CD14-positive monocyte (primary cell): ENCODE results near the gene MLLT10. TPM values are rescaled to one million over a fixed set of nuclear protein-coding genes. Genes with fewer than 3 reads are reported as not detected.

Source experiments
- DNase-seq, 3 donors: peaks; one replicate each; pipeline ENCODE4 v3.0.0-alpha.2; 2011 to 2022
- H2AFZ ChIP-seq: 2 replicates; pipeline ENCODE4 v1.6.0; 2012; ENCODE audit warnings: mild to moderate bottlenecking, low read depth, low read length, inconsistent platforms; ENCODE audit not compliant: insufficient read depth, poor library complexity, severe bottlenecking
- H3K27ac ChIP-seq, 2 donors: 1 replicate in 1 of 2; 2 replicates in 1 of 2; pipeline ENCODE4 v1.5.1; 2012 to 2013; ENCODE audit warnings: low read length in 2 of 2, control low read depth in 1 of 2, inconsistent platforms in 1 of 2, low read depth in 1 of 2, mild to moderate bottlenecking in 1 of 2
- H3K27me3 ChIP-seq, 2 donors: one replicate each; pipeline versions ENCODE4 v1.6.0 to v1.6.1; 2011 to 2013; ENCODE audit warnings: low read length in 2 of 2; ENCODE audit not compliant: control insufficient read depth in 2 of 2, insufficient read depth in 2 of 2
- H3K36me3 ChIP-seq, 2 donors: replicated peaks in 1 of 2; 1 replicate in 1 of 2; 2 replicates in 1 of 2; pipeline versions ENCODE4 v1.5.1 to v1.6.1; 2012 to 2013; ENCODE audit warnings: low read length in 2 of 2, control low read depth in 1 of 2, inconsistent platforms in 1 of 2, mild to moderate bottlenecking in 1 of 2; ENCODE audit not compliant: insufficient read depth in 2 of 2, control insufficient read depth in 1 of 2
- H3K4me1 ChIP-seq, 2 donors: 1 replicate in 1 of 2; 2 replicates in 1 of 2; pipeline versions ENCODE4 v1.5.1 to v1.6.1; 2012 to 2013; ENCODE audit warnings: low read length in 2 of 2, control low read depth in 1 of 2, inconsistent platforms in 1 of 2, mild to moderate bottlenecking in 1 of 2, moderate library complexity in 1 of 2; ENCODE audit not compliant: insufficient read depth in 2 of 2, control insufficient read depth in 1 of 2
- H3K4me2 ChIP-seq: replicated peaks from 2 replicates; pipeline ENCODE3; 2012; ENCODE audit warnings: low read length, moderate library complexity, mild to moderate bottlenecking; ENCODE audit not compliant: poor library complexity, severe bottlenecking; ENCODE audit errors: extremely low read depth
- H3K4me3 ChIP-seq, 3 experiments: fragments of 200-600 bp in 1 of 3; sonication (generic) in 1 of 3; replicated peaks in 1 of 3; 1 replicate in 2 of 3; 2 replicates in 1 of 3; pipeline ENCODE4 v1.5.1; 2011 to 2013; ENCODE audit warnings: low read length in 3 of 3, mild to moderate bottlenecking in 3 of 3, control low read depth in 2 of 3, low read depth in 2 of 3, inconsistent platforms in 1 of 3, moderate library complexity in 1 of 3
- H3K79me2 ChIP-seq: 2 replicates; pipeline ENCODE4 v1.6.0; 2012; ENCODE audit warnings: mild to moderate bottlenecking, control low read depth, inconsistent platforms, low read length, moderate library complexity; ENCODE audit not compliant: insufficient read depth
- H3K9ac ChIP-seq: 2 replicates; pipeline ENCODE4 v1.6.0; 2017; ENCODE audit warnings: low read length, mild to moderate bottlenecking; ENCODE audit not compliant: insufficient read depth, poor library complexity, severe bottlenecking
- H3K9me3 ChIP-seq, 2 donors: replicated peaks in 1 of 2; 1 replicate in 1 of 2; 2 replicates in 1 of 2; pipeline versions ENCODE4 v1.5.1 to v1.6.1; 2012 to 2013; ENCODE audit warnings: low read length in 2 of 2, control low read depth in 1 of 2; ENCODE audit not compliant: control insufficient read depth in 1 of 2, insufficient read depth in 1 of 2
- H4K20me1 ChIP-seq: 2 replicates; pipeline ENCODE4 v1.6.0; 2012; ENCODE audit warnings: mild to moderate bottlenecking, low read length, control low read depth, moderate library complexity; ENCODE audit not compliant: insufficient read depth
- H3K27ac Mint-ChIP-seq, 7 donors: one replicate each; pipeline ENCODE4 v1.8.0; 2020; ENCODE audit warnings: mild to moderate bottlenecking in 7 of 7, mixed read lengths in 7 of 7, moderate library complexity in 6 of 7, inconsistent platforms in 2 of 7
- H3K27me3 Mint-ChIP-seq, 3 donors: one replicate each; pipeline ENCODE4 v1.8.0; 2021 to 2022; ENCODE audit warnings: low read depth in 3 of 3, mild to moderate bottlenecking in 3 of 3, mixed read lengths in 3 of 3, moderate library complexity in 3 of 3, inconsistent platforms in 1 of 3
- H3K36me3 Mint-ChIP-seq, 2 donors: one replicate each; pipeline ENCODE4 v1.8.0; 2020; ENCODE audit warnings: mixed read lengths in 2 of 2, inconsistent platforms in 1 of 2, mild to moderate bottlenecking in 1 of 2
- H3K4me1 Mint-ChIP-seq: one replicate; pipeline ENCODE4 v1.8.0; 2020; ENCODE audit warnings: mild to moderate bottlenecking, mixed read lengths
- H3K4me3 Mint-ChIP-seq, 2 donors: one replicate each; pipeline ENCODE4 v1.8.0; 2020; ENCODE audit warnings: mild to moderate bottlenecking in 2 of 2, mixed read lengths in 2 of 2, moderate library complexity in 1 of 2
- H3K9me3 Mint-ChIP-seq, 7 donors: one replicate each; pipeline ENCODE4 v1.8.0; 2020 to 2022; ENCODE audit warnings: mixed read lengths in 7 of 7, mild to moderate bottlenecking in 6 of 7, moderate library complexity in 6 of 7, inconsistent platforms in 2 of 7
- CTCF ChIP-seq: fragments of 200-600 bp; IDR thresholded peaks from one replicate; pipeline ENCODE4 v1.8.0; 2022; ENCODE audit warnings: antibody characterized with exemption, mild to moderate bottlenecking
- WGBS: methylation state at CpG from one replicate; pipeline ENCODE4 v1.1.5; 2013; ENCODE audit warnings: missing lambda C conversion rate; ENCODE audit not compliant: insufficient coverage; 5-methylcytosine and 5-hydroxymethylcytosine counted together
- intact Hi-C, 2 donors: fragments of 100-400 bp; cut with micrococcal nuclease; formaldehyde crosslinking; loops; one replicate each; pipeline versions ENCODE4 v1.15.0 to v1.15.1; 2023
- polyA plus RNA-seq, 3 donors: library from polyadenylated mRNA; depleted of rRNA in 1 of 3; unstranded in 2 of 3; stranded (reverse) in 1 of 3; fragments of 300-500 nt in 2 of 3; fragments of >200 nt in 1 of 3; fragmentation: Illumina TruSeq in 2 of 3; gene quantifications; 1 replicate in 2 of 3; 2 replicates in 1 of 3; pipeline ENCODE4 v1.2.3, GENCODE V29; 2012 to 2021

MLLT10 gene
- polyA plus RNA-seq, 3 donors: 4.9 to 39.1 (median 7.5) TPM

DNA sequence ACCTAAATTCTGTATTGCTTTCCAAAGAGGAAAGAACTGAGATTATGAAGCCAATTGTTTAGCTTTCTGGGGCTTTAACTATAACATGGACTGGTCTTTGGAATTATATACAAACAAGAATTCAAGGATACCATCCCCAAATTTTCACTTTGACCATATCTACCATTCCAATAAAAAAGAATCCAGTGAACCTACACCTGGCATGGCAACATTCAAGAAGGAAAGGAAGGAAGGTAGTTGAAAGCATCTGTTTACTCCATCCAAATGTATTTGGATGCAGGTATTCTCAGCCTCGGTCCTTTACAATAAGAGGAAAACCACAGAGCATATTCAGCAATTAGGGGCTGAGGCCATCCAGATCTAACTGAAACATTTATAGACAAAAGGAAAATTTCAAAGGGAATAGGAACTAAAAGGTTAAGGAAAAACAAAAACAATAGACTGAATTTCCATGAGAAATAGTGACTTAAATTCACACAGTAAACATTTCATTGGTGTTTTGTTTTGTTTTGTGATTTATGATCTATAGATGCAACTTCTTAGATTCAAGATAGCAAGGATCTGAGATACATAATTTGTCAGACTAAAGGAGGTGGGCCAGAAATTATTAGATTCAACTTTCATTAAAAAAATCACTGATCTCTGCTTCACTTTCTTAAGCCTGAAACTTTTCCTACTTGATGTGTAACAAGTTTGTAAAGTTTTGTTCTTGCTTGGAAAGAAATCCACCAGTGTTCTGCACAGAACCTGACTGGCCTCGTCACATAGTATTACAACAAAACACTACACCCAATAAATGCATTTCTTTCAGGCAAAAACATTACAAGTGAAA is 21.2 kb upstream of the MLLT10 start:
- Histone ChIP-seq H3K27me3 (peaks cover 31 to 72% of the 10 kb centered on the region in 2 donors), H3K9me3 (peaks cover 0 to 8% of the 10 kb centered on the region in 2 donors), H3K4me2 (no peak overlapping the region), H3K36me3 (no peaks in the 10 kb centered on the region), H3K27ac (no peak overlapping the region), H3K4me1 (peaks cover 22 to 29% of the 10 kb centered on the region in 2 donors), H2AFZ (no peak overlapping the region), H3K79me2 (no peaks in the 10 kb centered on the region), H4K20me1 (no peaks in the 10 kb centered on the region), H3K4me3 (no peak overlapping the region), H3K9ac (no peak overlapping the region)
- peaks cover 36 to 69% (median 45%) of the 10 kb centered on the region in 3 donors for H3K27me3 Mint-ChIP-seq
- WGBS: no CpG with 5 or more reads among the region's 2 CpGs
- no peak overlapping the region for H3K27ac Mint-ChIP-seq
- H3K4me1 Mint-ChIP-seq: peaks cover 19% of the 10 kb centered on the region
- TF ChIP-seq CTCF: no peak
- peaks cover 0 to 13% of the 10 kb centered on the region in 2 donors for H3K36me3 Mint-ChIP-seq
- no peak overlapping the region for H3K4me3 Mint-ChIP-seq
- DNase-seq: no peak
- intact Hi-C loops: loop anchor here (10.0 kb wide), 2 partner anchors 742 to 832 kb away; partner anchors contain the start of gene SPAG6 (in 1 of the 2)
- peaks cover 0 to 9% (median 5%) of the 10 kb centered on the region in 7 donors for H3K9me3 Mint-ChIP-seq

- H3K27ac ChIP-seq: no peak overlapping the region
- no peak overlapping the region for H2AFZ ChIP-seq
- H4K20me1 ChIP-seq: no peaks in the 10 kb centered on the region
- H3K4me3 ChIP-seq: no peak overlapping the region
- no CpG with 5 or more reads among the region's 1 CpG for WGBS
- H3K27me3 ChIP-seq: peaks cover 37 to 78% of the 10 kb centered on the region in 2 donors
- peaks cover 28 to 35% of the 10 kb centered on the region in 2 donors for H3K4me1 ChIP-seq
- peaks cover 5 to 18% of the 10 kb centered on the region in 2 donors for H3K36me3 Mint-ChIP-seq
- no peak overlapping the region for H3K4me2 ChIP-seq
- H3K9ac ChIP-seq: no peak overlapping the region
- H3K9me3 Mint-ChIP-seq: peaks cover 0 to 12% (median 7%) of the 10 kb centered on the region in 7 donors
- H3K36me3 ChIP-seq: no peaks in the 10 kb centered on the region
- H3K4me3 Mint-ChIP-seq: no peak overlapping the region
- H3K9me3 ChIP-seq: peaks cover 0 to 13% of the 10 kb centered on the region in 2 donors
- no peak for DNase-seq
- peaks cover 42 to 74% (median 49%) of the 10 kb centered on the region in 3 donors for H3K27me3 Mint-ChIP-seq
- no peak for TF ChIP-seq CTCF
- no peak overlapping the region for H3K27ac Mint-ChIP-seq
- H3K4me1 Mint-ChIP-seq: peaks cover 25% of the 10 kb centered on the region
- H3K79me2 ChIP-seq: no peaks in the 10 kb centered on the region
- intact Hi-C loops: loop anchor here (10.0 kb wide), 2 partner anchors 741 to 831 kb away; partner anchors contain the start of gene SPAG6 (in 1 of the 2)
Measured at GRCh38 chr10:21513405-21513788, 20.6 kb upstream of the MLLT10 start.
